ENCODE data around the gene SHISA6. TPM values are rescaled to one million over a fixed set of nuclear protein-coding genes. Genes with fewer than 3 reads are reported as not detected.

Gene SHISA6
- polyA plus RNA-seq, 1 donor from 2014 or later = 1.8 TPM

DNA sequence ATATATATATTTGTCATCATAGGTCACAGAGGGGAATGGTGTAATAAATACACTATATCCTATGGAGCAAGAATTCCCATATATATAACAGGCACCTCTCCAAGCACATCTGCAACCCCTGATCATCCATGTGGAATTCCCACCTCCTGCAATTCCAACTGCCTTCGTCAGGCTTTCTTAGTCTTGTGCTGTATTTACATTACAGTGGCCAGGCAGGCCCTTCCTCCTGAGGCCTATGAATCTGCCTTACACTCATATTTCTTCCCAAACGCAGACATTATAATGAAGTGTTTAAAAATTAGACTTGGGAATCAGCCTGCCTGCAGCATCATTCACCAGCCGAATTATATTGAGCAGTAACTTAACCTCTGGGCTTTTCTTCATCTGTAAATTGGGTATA, 338.0 kb downstream of the SHISA6 start:
- H3K9me3 ChIP-seq (ENCODE audit: low read length) = no peaks in the 10 kb centered on the region
- H4K20me1 ChIP-seq (ENCODE audit: insufficient read depth) = no peaks in the 10 kb centered on the region
- TF ChIP-seq EZH2 (IDR thresholded peaks at IDR 0.05; ENCODE audit: borderline replicate concordance, insufficient read depth, low read length, poor library complexity, severe bottlenecking) (no peak), SMC3 (conservative IDR thresholded peaks at IDR 0.05; ENCODE audit: poor library complexity) (no peak), POLR2AphosphoS5 (IDR thresholded peaks at IDR 0.05) (no peak), TAF1 (IDR thresholded peaks at IDR 0.05; ENCODE audit: low read depth) (no peak), MXI1 (conservative IDR thresholded peaks at IDR 0.05; ENCODE audit: poor library complexity, severe bottlenecking) (no peak), RAD21 (conservative IDR thresholded peaks at IDR 0.05) (no peak), EP300 (conservative IDR thresholded peaks at IDR 0.05; ENCODE audit: poor library complexity, severe bottlenecking) (no peak)
- TF ChIP-seq, protein P1, sequence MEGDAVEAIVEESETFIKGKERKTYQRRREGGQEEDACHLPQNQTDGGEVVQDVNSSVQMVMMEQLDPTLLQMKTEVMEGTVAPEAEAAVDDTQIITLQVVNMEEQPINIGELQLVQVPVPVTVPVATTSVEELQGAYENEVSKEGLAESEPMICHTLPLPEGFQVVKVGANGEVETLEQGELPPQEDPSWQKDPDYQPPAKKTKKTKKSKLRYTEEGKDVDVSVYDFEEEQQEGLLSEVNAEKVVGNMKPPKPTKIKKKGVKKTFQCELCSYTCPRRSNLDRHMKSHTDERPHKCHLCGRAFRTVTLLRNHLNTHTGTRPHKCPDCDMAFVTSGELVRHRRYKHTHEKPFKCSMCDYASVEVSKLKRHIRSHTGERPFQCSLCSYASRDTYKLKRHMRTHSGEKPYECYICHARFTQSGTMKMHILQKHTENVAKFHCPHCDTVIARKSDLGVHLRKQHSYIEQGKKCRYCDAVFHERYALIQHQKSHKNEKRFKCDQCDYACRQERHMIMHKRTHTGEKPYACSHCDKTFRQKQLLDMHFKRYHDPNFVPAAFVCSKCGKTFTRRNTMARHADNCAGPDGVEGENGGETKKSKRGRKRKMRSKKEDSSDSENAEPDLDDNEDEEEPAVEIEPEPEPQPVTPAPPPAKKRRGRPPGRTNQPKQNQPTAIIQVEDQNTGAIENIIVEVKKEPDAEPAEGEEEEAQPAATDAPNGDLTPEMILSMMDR (IDR thresholded peaks at IDR 0.05; ENCODE audit: poor library complexity, severe bottlenecking) = no peak
- TF ChIP-seq, protein P2, sequence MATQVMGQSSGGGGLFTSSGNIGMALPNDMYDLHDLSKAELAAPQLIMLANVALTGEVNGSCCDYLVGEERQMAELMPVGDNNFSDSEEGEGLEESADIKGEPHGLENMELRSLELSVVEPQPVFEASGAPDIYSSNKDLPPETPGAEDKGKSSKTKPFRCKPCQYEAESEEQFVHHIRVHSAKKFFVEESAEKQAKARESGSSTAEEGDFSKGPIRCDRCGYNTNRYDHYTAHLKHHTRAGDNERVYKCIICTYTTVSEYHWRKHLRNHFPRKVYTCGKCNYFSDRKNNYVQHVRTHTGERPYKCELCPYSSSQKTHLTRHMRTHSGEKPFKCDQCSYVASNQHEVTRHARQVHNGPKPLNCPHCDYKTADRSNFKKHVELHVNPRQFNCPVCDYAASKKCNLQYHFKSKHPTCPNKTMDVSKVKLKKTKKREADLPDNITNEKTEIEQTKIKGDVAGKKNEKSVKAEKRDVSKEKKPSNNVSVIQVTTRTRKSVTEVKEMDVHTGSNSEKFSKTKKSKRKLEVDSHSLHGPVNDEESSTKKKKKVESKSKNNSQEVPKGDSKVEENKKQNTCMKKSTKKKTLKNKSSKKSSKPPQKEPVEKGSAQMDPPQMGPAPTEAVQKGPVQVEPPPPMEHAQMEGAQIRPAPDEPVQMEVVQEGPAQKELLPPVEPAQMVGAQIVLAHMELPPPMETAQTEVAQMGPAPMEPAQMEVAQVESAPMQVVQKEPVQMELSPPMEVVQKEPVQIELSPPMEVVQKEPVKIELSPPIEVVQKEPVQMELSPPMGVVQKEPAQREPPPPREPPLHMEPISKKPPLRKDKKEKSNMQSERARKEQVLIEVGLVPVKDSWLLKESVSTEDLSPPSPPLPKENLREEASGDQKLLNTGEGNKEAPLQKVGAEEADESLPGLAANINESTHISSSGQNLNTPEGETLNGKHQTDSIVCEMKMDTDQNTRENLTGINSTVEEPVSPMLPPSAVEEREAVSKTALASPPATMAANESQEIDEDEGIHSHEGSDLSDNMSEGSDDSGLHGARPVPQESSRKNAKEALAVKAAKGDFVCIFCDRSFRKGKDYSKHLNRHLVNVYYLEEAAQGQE (IDR thresholded peaks at IDR 0.05; ENCODE audit: borderline replicate concordance) = no peak
- H3K27me3 ChIP-seq (ENCODE audit: insufficient read depth, low read depth, low read length) = no peaks in the 10 kb centered on the region
- H3K9me2 ChIP-seq (ENCODE audit: insufficient read depth, low read length) = no peaks in the 10 kb centered on the region
- H3F3A ChIP-seq (ENCODE audit: insufficient read depth, low read length, poor library complexity, severe bottlenecking) = no peaks in the 10 kb centered on the region
- no peak overlapping the region for H3K4me3 ChIP-seq (ENCODE audit: low read length)
- no peak overlapping the region for H3K9ac ChIP-seq (ENCODE audit: low read length)
- H3K27ac ChIP-seq (ENCODE audit: low read length) = no peak overlapping the region
- no peak overlapping the region for H2AFZ ChIP-seq (ENCODE audit: low read depth, low read length)
- H3K4me2 ChIP-seq (ENCODE audit: low read length) = no peak overlapping the region
- no peaks in the 10 kb centered on the region for H3K79me2 ChIP-seq (replicated peaks; ENCODE audit: insufficient read depth, low read length)
- no peaks in the 10 kb centered on the region for H3K36me3 ChIP-seq (ENCODE audit: insufficient read depth, low read length)

GRCh38 chr17:11580677-11581076, 339.7 kb downstream of the SHISA6 start:
- Histone ChIP-seq H3F3A (ENCODE audit: insufficient read depth, low read length, poor library complexity, severe bottlenecking) (no peaks in the 10 kb centered on the region), H3K27ac (ENCODE audit: low read length) (no peak overlapping the region), H3K27me3 (ENCODE audit: insufficient read depth, low read depth, low read length) (no peaks in the 10 kb centered on the region), H3K9me3 (ENCODE audit: low read length) (no peaks in the 10 kb centered on the region), H3K36me3 (ENCODE audit: insufficient read depth, low read length) (no peaks in the 10 kb centered on the region), H3K9ac (ENCODE audit: low read length) (no peak overlapping the region), H3K4me2 (ENCODE audit: low read length) (no peak overlapping the region), H4K20me1 (ENCODE audit: insufficient read depth) (no peaks in the 10 kb centered on the region), H3K4me3 (ENCODE audit: low read length) (no peak overlapping the region), H3K9me2 (ENCODE audit: insufficient read depth, low read length) (no peaks in the 10 kb centered on the region), H2AFZ (ENCODE audit: low read depth, low read length) (no peak overlapping the region), H3K79me2 (replicated peaks; ENCODE audit: insufficient read depth, low read length) (no peaks in the 10 kb centered on the region)
- TF ChIP-seq EP300 (conservative IDR thresholded peaks at IDR 0.05; ENCODE audit: poor library complexity, severe bottlenecking) (no peak), MXI1 (conservative IDR thresholded peaks at IDR 0.05; ENCODE audit: poor library complexity, severe bottlenecking) (no peak), EZH2 (IDR thresholded peaks at IDR 0.05; ENCODE audit: borderline replicate concordance, insufficient read depth, low read length, poor library complexity, severe bottlenecking) (no peak), POLR2AphosphoS5 (IDR thresholded peaks at IDR 0.05) (no peak), SMC3 (conservative IDR thresholded peaks at IDR 0.05; ENCODE audit: poor library complexity) (no peak), RAD21 (conservative IDR thresholded peaks at IDR 0.05) (no peak), TAF1 (IDR thresholded peaks at IDR 0.05; ENCODE audit: low read depth) (no peak)
- TF ChIP-seq, protein P1 (IDR thresholded peaks at IDR 0.05; ENCODE audit: poor library complexity, severe bottlenecking) = no peak
- TF ChIP-seq, protein P2 (IDR thresholded peaks at IDR 0.05; ENCODE audit: borderline replicate concordance) = no peak
